Stimulated activated CD4-positive, alpha-beta T cell treated with anti-CD3 and anti-CD28 coated beads, Interleukin-2, amount 100 ng/mL, for 48 hours (primary cell): Measurements from ENCODE around the gene SEPTIN5.
"Not testable (repeated sequence)": the region's sequence is repeated elsewhere in the genome, so short reads cannot be mapped to it uniquely, and the experiment has no call there.

Experiments
- DNase-seq, 2 donors: peaks; one replicate each; pipeline ENCODE4 v3.0.0-alpha.2; 2020

Gene SEPTIN5

GRCh38 chr22:19714312-19715187, at the start of gene SEPTIN5:
TSS of gene SEPTIN5 (plus strand) at chr22:19714503. CDS start at chr22:19714589, 86 bp downstream.
- no peak for DNase-seq

DNA sequence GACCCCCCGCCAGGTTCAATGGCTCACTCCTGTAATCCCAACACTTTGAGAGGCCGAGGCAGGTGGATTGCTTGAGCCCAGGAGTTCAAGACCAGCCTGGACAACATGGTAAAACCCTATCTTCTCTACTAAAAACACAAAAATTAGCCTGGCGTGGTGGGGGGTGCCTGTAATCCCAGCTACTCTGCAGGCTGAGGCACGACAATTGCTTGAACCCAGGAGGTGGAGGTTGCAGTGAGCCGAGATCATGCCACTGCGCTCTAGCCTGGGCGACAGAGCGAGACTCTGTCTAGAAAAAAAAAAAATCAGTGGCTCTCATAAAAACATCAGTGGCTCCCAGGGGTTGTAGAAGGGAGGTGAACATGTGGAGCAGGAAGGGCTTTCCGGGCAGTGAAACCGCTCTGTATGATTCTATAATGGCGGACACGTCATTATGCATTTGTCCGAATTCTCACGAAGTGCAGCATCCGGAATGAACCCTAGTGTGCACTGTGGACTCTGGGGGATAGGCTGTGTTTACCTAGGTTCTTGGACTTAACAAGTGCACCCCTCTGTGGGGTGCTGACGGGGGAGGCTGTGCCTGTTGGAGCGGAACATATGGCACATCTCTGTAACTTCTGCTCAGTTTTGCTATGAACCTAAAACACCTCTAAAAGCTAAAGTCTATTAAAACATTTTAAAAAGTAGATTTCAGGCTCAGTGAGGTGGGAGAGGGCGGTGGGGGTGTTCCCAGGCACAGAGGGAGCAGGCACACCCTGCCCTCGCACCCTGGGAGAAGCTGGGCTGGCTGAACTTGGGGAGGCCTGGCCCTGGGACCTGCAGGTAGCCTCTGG, 49.1 kb upstream of the SEPTIN5 start:
- no peak for DNase-seq

GRCh38 chr22:19665784-19666672, 48.3 kb upstream of the SEPTIN5 start:
- DNase-seq, result no peak

GRCh38 chr22:19666673-19667593, 47.4 kb upstream of the SEPTIN5 start:
- no peak for DNase-seq

GRCh38 chr22:19667872-19668740, 46.2 kb upstream of the SEPTIN5 start:
- DNase-seq, result no peak

- no peak for DNase-seq
These were observed 45.6 kb upstream of the SEPTIN5 start for GRCh38 chr22:19668748-19669147.

- DNase-seq, result no peak
These were observed 44.7 kb upstream of the SEPTIN5 start for GRCh38 chr22:19669570-19669969.

DNA sequence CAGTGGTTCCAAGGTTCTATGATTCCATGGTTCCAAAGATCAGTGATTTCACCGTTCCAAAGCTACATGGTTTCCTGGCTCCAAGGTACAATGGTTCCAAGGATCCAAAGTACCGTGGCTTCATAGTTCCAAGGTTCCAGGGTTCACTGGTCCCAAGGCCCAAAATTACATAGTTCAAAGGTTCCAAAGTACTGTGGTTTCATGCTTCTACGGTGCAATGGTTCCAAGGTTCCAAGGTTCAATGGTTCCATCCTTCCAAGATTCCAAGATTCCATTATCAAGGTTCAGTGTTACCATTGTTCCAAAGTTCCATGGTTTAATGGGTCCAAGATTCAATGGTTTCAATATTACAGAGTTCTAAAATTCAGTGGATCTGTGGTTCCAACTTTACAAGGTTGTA, 43.0 kb upstream of the SEPTIN5 start:
- DNase-seq, result no peak

GRCh38 chr22:19672054-19672776, 42.1 kb upstream of the SEPTIN5 start:
- DNase-seq, result no peak

DNA sequence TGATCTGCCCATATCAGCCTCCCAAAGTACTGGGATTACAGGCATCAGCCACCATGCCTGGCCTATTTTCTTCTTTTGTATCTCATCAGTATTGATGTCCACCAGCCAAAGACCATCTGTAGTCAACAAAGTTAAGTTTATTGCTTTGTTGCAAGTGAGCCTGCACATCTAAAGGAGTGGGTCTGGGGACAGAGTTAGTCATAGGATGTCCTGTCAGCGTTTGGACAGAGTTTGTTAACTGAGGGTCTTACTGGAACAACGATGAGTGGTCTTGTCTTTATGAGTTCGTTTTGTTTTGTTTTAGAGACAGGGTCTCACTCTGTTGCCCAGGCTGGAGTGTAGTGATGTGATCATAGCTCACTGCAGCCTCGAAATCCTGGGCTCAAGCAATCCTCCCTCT, 40.6 kb upstream of the SEPTIN5 start:
- no peak for DNase-seq

GRCh38 chr22:19674129-19674928, 40.0 kb upstream of the SEPTIN5 start:
- no peak for DNase-seq

GRCh38 chr22:19674929-19675253, 39.4 kb upstream of the SEPTIN5 start:
- no peak for DNase-seq

DNA sequence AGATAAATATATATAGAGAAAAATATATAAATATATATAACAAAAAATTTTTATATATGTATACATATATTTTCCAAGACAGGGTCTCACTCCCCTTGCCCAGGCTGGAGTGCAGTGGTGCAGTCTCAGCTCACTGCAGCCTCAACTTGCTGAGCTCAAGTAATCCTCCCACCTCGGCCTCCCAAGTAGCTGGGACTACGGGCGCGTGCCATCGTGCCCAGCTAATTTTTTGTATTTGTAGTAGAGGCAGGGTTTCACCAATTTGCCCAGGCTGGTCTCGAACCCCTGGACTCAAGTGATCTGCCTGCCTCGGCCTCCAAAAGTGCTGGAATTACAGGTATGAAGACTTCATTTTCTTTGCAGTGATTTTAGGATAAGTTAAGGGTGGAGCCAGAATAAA, 38.9 kb upstream of the SEPTIN5 start:
- DNase-seq, result no peak

- DNase-seq, result not testable (repeated sequence)
These were observed 37.9 kb upstream of the SEPTIN5 start for GRCh38 chr22:19676437-19676836.

- no peak for DNase-seq
These were observed 35.3 kb upstream of the SEPTIN5 start for GRCh38 chr22:19678949-19679521.

- peak; percentile 33 to 53 for DNase-seq
These were observed 34.7 kb upstream of the SEPTIN5 start for GRCh38 chr22:19679522-19680101.

GRCh38 chr22:19680287-19680881, 33.9 kb upstream of the SEPTIN5 start:
- no peak for DNase-seq
